ENCODE measurements around the gene AP1S2. TPM values are rescaled to one million over a fixed set of nuclear protein-coding genes. Genes with fewer than 3 reads are reported as not detected.

Gene AP1S2
- polyA plus RNA-seq, 2 donors = 5.2 to 7.5 TPM

DNA sequence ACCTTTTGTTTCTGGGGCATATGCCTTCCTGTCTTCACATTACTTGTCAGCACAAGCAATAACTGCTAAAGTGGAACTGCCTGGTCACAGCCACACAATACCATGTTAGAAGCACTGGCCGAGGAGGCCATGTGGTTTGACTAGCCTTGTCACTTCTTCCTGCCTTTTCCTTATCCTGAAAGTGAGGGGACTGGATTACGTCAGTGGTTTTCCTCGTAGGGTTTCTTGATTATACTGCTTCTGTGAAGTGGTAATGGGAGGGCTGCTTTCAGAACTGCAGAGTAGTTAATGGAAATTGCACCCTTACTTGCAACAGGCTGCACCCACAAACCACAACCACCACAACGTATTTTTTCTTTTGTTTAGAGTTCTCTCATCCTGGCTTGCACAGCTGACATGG lies 37.7 kb downstream of the AP1S2 start:
- Histone ChIP-seq H3K9me3 (ENCODE audit: control insufficient read depth in 2 of 2, insufficient read depth in 1 of 2, low read depth in 1 of 2, low read length in 1 of 2) (no peaks in the 10 kb centered on the region), H3K36me3 (ENCODE audit: control insufficient read depth in 2 of 2, insufficient read depth in 2 of 2, low read length in 1 of 2) (peaks cover 0 to 2% of the 10 kb centered on the region in 2 donors), H3K27me3 (ENCODE audit: control insufficient read depth in 1 of 2, insufficient read depth in 2 of 2, low read length in 2 of 2) (no peaks in the 10 kb centered on the region), H3K27ac (ENCODE audit: low read depth in 2 of 2, low read length in 1 of 2) (no peak overlapping the region), H3K4me3 (ENCODE audit: low read depth in 1 of 2, low read length in 2 of 2) (no peak overlapping the region), H3K4me1 (ENCODE audit: control insufficient read depth in 2 of 2, insufficient read depth in 2 of 2, low read length in 1 of 2) (no peaks in the 10 kb centered on the region)
- 64 to 71% methylated on average over 4 of the region's 4 CpGs for WGBS, 2 donors

DNA sequence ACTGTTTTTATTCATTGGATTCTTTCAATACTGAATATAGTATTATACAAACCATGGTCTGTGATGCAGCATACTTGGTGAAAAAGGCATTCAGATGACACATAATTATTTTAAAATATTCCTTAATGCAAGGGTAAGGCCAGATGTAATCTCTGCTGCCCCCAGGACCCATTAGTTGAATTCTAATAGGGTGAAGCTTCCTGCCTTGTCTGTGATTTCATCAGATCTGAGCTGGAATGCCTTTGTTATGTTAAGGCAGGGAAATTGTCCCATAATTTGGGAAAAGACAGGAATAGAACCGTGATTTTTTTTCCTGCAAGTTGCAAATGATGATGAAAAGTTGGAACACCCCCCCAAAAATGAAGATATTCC lies 38.2 kb downstream of the AP1S2 start:
- Histone ChIP-seq H3K4me3 (ENCODE audit: low read depth in 1 of 2, low read length in 2 of 2) (no peak overlapping the region), H3K4me1 (ENCODE audit: control insufficient read depth in 2 of 2, insufficient read depth in 2 of 2, low read length in 1 of 2) (no peaks in the 10 kb centered on the region), H3K27ac (ENCODE audit: low read depth in 2 of 2, low read length in 1 of 2) (no peak overlapping the region), H3K27me3 (ENCODE audit: control insufficient read depth in 1 of 2, insufficient read depth in 2 of 2, low read length in 2 of 2) (no peaks in the 10 kb centered on the region), H3K9me3 (ENCODE audit: control insufficient read depth in 2 of 2, insufficient read depth in 1 of 2, low read depth in 1 of 2, low read length in 1 of 2) (no peaks in the 10 kb centered on the region), H3K36me3 (ENCODE audit: control insufficient read depth in 2 of 2, insufficient read depth in 2 of 2, low read length in 1 of 2) (peaks cover 0 to 2% of the 10 kb centered on the region in 2 donors)
- WGBS, 2 donors = 71 to 85% methylated on average over 1 of the region's 1 CpG

DNA sequence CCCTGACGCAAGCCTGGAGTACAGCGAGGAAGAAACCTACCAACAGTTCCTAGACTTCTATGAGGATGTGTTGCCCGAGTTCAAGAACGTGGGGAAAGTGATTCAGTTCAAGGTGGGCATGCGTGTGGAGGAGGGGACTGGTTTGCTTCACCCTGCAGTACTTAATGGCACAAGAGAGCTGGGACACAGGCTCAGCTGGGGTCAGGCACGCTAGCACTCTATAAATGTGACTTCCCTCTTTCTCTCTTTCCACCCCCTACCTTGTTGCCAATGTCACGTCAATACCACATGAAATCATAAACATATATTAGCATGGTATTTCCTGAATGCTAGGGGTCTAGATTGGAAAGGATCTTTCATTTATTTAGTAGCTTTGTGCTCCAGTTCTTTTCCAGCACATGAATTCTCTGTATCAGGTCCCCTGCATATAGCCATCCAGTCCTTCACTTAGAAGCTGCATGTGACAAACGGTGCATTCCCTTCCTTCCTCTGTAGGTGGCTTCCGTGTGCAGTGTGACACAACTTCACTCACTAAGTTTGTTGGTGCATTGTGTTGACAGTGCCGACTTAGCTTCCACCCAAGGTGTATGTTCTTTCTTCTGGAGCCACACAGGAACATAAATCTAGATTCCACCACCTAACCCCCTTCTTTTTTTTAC lies 38.7 kb downstream of the AP1S2 start:
- H3K27me3 ChIP-seq (ENCODE audit: control insufficient read depth in 1 of 2, insufficient read depth in 2 of 2, low read length in 2 of 2) = no peaks in the 10 kb centered on the region
- H3K9me3 ChIP-seq (ENCODE audit: control insufficient read depth in 2 of 2, insufficient read depth in 1 of 2, low read depth in 1 of 2, low read length in 1 of 2) = no peaks in the 10 kb centered on the region
- peaks cover 0 to 4% of the 10 kb centered on the region in 2 donors for H3K36me3 ChIP-seq (ENCODE audit: control insufficient read depth in 2 of 2, insufficient read depth in 2 of 2, low read length in 1 of 2)
- H3K4me3 ChIP-seq (ENCODE audit: low read depth in 1 of 2, low read length in 2 of 2) = no peak overlapping the region
- H3K27ac ChIP-seq (ENCODE audit: low read depth in 2 of 2, low read length in 1 of 2) = no peak overlapping the region
- WGBS, 2 donors = 70 to 83% methylated on average over 10 of the region's 10 CpGs
- no peaks in the 10 kb centered on the region for H3K4me1 ChIP-seq (ENCODE audit: control insufficient read depth in 2 of 2, insufficient read depth in 2 of 2, low read length in 1 of 2)

DNA sequence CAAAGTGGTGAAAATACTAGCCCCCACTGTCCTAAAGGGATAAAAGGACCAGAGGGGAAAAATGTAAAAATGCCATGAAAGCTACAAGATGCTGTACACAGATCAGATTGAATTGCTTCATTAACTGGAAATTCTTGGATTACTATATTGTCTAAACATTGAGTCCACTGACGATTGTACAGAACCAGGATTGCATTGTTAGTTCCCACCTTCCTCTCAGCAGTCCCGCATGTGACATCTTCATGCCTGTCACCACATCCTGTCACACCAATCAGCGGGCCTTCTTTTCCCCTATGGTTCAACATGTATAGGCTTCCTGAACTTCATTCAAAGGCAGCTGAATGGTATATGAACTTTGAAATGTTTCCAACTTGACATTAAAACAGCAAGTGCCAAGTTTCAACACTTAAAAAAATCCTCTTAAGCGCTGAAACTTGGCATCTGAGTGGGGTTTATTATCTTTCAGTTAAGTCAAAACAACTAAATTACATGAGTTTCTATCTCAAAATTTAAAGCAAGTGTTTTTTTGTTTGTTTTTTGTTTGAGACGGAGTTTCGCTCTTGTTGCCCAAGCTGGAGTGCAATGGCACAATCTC lies 39.7 kb downstream of the AP1S2 start:
- no peaks in the 10 kb centered on the region for H3K4me1 ChIP-seq (ENCODE audit: control insufficient read depth in 2 of 2, insufficient read depth in 2 of 2, low read length in 1 of 2)
- no peaks in the 10 kb centered on the region for H3K9me3 ChIP-seq (ENCODE audit: control insufficient read depth in 2 of 2, insufficient read depth in 1 of 2, low read depth in 1 of 2, low read length in 1 of 2)
- 85% methylated on average over 6 of the region's 6 CpGs for WGBS, 2 donors
- H3K27ac ChIP-seq (ENCODE audit: low read depth in 2 of 2, low read length in 1 of 2) = no peak overlapping the region
- no peaks in the 10 kb centered on the region for H3K27me3 ChIP-seq (ENCODE audit: control insufficient read depth in 1 of 2, insufficient read depth in 2 of 2, low read length in 2 of 2)
- no peak overlapping the region for H3K4me3 ChIP-seq (ENCODE audit: low read depth in 1 of 2, low read length in 2 of 2)
- H3K36me3 ChIP-seq (ENCODE audit: control insufficient read depth in 2 of 2, insufficient read depth in 2 of 2, low read length in 1 of 2) = peaks cover 0 to 4% of the 10 kb centered on the region in 2 donors

- H3K4me1 ChIP-seq (ENCODE audit: control insufficient read depth in 2 of 2, insufficient read depth in 2 of 2, low read length in 1 of 2) = no peaks in the 10 kb centered on the region
- WGBS, 2 donors = 89 to 95% methylated on average over 1 of the region's 1 CpG
- H3K27ac ChIP-seq (ENCODE audit: low read depth in 2 of 2, low read length in 1 of 2) = no peak overlapping the region
- H3K4me3 ChIP-seq (ENCODE audit: low read depth in 1 of 2, low read length in 2 of 2) = no peak overlapping the region
- H3K36me3 ChIP-seq (ENCODE audit: control insufficient read depth in 2 of 2, insufficient read depth in 2 of 2, low read length in 1 of 2) = peaks cover 0 to 7% of the 10 kb centered on the region in 2 donors
- H3K9me3 ChIP-seq (ENCODE audit: control insufficient read depth in 2 of 2, insufficient read depth in 1 of 2, low read depth in 1 of 2, low read length in 1 of 2) = no peaks in the 10 kb centered on the region
- no peaks in the 10 kb centered on the region for H3K27me3 ChIP-seq (ENCODE audit: control insufficient read depth in 1 of 2, insufficient read depth in 2 of 2, low read length in 2 of 2)
These were observed 41.2 kb downstream of the AP1S2 start for GRCh38 chrX:15813416-15813815.

DNA sequence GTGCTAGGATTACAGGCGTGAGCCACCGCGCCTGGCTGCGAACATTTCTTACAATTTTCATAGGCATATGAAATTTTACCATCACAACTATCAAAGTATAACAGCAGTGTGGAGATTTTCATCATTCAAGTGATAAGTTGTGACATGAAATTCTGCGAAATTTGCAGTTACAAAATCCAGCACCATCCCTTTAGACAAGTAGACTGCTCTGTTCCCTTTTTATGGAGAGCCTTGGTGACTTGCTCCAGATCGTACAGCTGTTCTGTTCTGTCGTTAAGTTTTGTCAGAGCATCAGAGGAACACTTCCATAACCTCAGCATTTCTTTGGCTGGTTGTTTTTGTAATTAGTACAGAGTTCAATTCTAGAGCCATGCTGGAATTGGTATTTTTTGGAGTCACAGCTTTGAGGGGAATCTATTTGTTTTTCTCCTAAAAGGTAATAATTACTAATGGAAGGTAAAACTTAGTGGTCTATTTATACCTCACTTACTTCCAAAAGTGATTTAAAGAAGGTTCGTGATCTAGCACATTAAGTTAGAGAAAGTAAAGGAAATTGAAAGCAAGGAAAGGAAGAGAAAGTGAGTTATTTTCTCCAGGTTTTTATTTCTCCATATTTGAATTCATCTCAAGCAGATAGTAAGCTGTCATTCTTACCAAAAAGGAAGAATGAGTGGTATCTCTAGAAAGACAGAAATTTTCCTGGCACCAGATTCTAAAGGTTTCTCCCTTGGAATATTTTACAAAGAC lies 42.2 kb downstream of the AP1S2 start:
- 93 to 95% methylated on average over 8 of the region's 8 CpGs for WGBS, 2 donors
- H3K4me3 ChIP-seq (ENCODE audit: low read depth in 1 of 2, low read length in 2 of 2) = no peak overlapping the region
- no peaks in the 10 kb centered on the region for H3K27me3 ChIP-seq (ENCODE audit: control insufficient read depth in 1 of 2, insufficient read depth in 2 of 2, low read length in 2 of 2)
- no peak overlapping the region for H3K27ac ChIP-seq (ENCODE audit: low read depth in 2 of 2, low read length in 1 of 2)
- peaks cover 0 to 11% of the 10 kb centered on the region in 2 donors for H3K36me3 ChIP-seq (ENCODE audit: control insufficient read depth in 2 of 2, insufficient read depth in 2 of 2, low read length in 1 of 2)
- no peaks in the 10 kb centered on the region for H3K9me3 ChIP-seq (ENCODE audit: control insufficient read depth in 2 of 2, insufficient read depth in 1 of 2, low read depth in 1 of 2, low read length in 1 of 2)
- no peaks in the 10 kb centered on the region for H3K4me1 ChIP-seq (ENCODE audit: control insufficient read depth in 2 of 2, insufficient read depth in 2 of 2, low read length in 1 of 2)

DNA sequence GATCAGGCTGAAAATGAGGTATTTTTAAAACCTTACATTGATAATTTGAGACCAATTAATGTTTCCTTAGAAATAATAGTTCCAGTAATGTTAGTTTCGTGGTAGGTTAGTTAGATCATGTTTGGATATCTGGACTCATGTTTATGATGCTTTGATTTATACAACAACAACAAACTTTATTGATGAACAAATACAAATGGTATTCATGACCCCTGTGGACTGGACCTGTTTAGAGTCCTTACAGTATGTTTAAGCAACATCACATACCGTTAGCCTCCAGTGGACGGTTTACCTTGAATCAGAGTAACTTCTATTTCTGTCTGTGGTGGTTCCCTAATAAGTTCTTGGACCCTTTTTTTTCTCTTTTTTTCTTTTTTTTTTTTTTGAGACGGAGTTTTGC lies 46.4 kb downstream of the AP1S2 start:
- H3K4me3 ChIP-seq (ENCODE audit: low read depth in 1 of 2, low read length in 2 of 2) = no peak overlapping the region
- WGBS, 2 donors = 96 to 99% methylated on average over 4 of the region's 4 CpGs
- no peaks in the 10 kb centered on the region for H3K4me1 ChIP-seq (ENCODE audit: control insufficient read depth in 2 of 2, insufficient read depth in 2 of 2, low read length in 1 of 2)
- H3K36me3 ChIP-seq (ENCODE audit: control insufficient read depth in 2 of 2, insufficient read depth in 2 of 2, low read length in 1 of 2) = peaks cover 0 to 9% of the 10 kb centered on the region in 2 donors
- no peak overlapping the region for H3K27ac ChIP-seq (ENCODE audit: low read depth in 2 of 2, low read length in 1 of 2)
- no peaks in the 10 kb centered on the region for H3K9me3 ChIP-seq (ENCODE audit: control insufficient read depth in 2 of 2, insufficient read depth in 1 of 2, low read depth in 1 of 2, low read length in 1 of 2)
- no peaks in the 10 kb centered on the region for H3K27me3 ChIP-seq (ENCODE audit: control insufficient read depth in 1 of 2, insufficient read depth in 2 of 2, low read length in 2 of 2)

GRCh38 chrX:15804563-15804962 lies 50.0 kb downstream of the AP1S2 start:
- H3K9me3 ChIP-seq (ENCODE audit: control insufficient read depth in 2 of 2, insufficient read depth in 1 of 2, low read depth in 1 of 2, low read length in 1 of 2) = no peaks in the 10 kb centered on the region
- no peak overlapping the region for H3K4me3 ChIP-seq (ENCODE audit: low read depth in 1 of 2, low read length in 2 of 2)
- no peaks in the 10 kb centered on the region for H3K4me1 ChIP-seq (ENCODE audit: control insufficient read depth in 2 of 2, insufficient read depth in 2 of 2, low read length in 1 of 2)
- peaks cover 0 to 6% of the 10 kb centered on the region in 2 donors for H3K36me3 ChIP-seq (ENCODE audit: control insufficient read depth in 2 of 2, insufficient read depth in 2 of 2, low read length in 1 of 2)
- no peaks in the 10 kb centered on the region for H3K27me3 ChIP-seq (ENCODE audit: control insufficient read depth in 1 of 2, insufficient read depth in 2 of 2, low read length in 2 of 2)
- no peak overlapping the region for H3K27ac ChIP-seq (ENCODE audit: low read depth in 2 of 2, low read length in 1 of 2)

- H3K27ac ChIP-seq (ENCODE audit: low read depth in 2 of 2, low read length in 1 of 2) = no peak overlapping the region
- no peaks in the 10 kb centered on the region for H3K4me1 ChIP-seq (ENCODE audit: control insufficient read depth in 2 of 2, insufficient read depth in 2 of 2, low read length in 1 of 2)
- H3K4me3 ChIP-seq (ENCODE audit: low read depth in 1 of 2, low read length in 2 of 2) = no peak overlapping the region
- H3K36me3 ChIP-seq (ENCODE audit: control insufficient read depth in 2 of 2, insufficient read depth in 2 of 2, low read length in 1 of 2) = no peaks in the 10 kb centered on the region
- WGBS, 2 donors = 89 to 94% methylated on average over 4 of the region's 4 CpGs
- H3K9me3 ChIP-seq (ENCODE audit: control insufficient read depth in 2 of 2, insufficient read depth in 1 of 2, low read depth in 1 of 2, low read length in 1 of 2) = no peaks in the 10 kb centered on the region
- no peaks in the 10 kb centered on the region for H3K27me3 ChIP-seq (ENCODE audit: control insufficient read depth in 1 of 2, insufficient read depth in 2 of 2, low read length in 2 of 2)
These were observed 56.9 kb downstream of the AP1S2 start for GRCh38 chrX:15797707-15798106.
